Vagina (tissue), 2 donors: Measurements from ENCODE around the gene SH3RF2.

Experiments
- POLR2A ChIP-seq, 2 donors: fragments of 450-650 bp; IDR thresholded peaks; one replicate each; pipeline ENCODE4 v1.6.1; 2017; ENCODE audit warnings: antibody characterized with exemption in 2 of 2, mild to moderate bottlenecking in 2 of 2, moderate library complexity in 2 of 2
- POLR2AphosphoS5 ChIP-seq, 2 donors: sonication (generic); formaldehyde crosslinking; IDR thresholded peaks; one replicate each; pipeline ENCODE4 v1.9.0; 2017; ENCODE audit warnings: antibody characterized with exemption in 2 of 2, mild to moderate bottlenecking in 2 of 2, low read depth in 1 of 2; ENCODE audit not compliant: insufficient read depth in 1 of 2
- TF ChIP-seq, protein P1 (sequence below), 3 experiments: fragments of 450-650 bp in 2 of 3; fragments of 200-600 bp in 1 of 3; sonication (generic) in 1 of 3; IDR thresholded peaks; one replicate each; pipeline ENCODE4 v1.5.1; 2017 to 2019; ENCODE audit warnings: antibody characterized with exemption in 3 of 3, mild to moderate bottlenecking in 2 of 3, moderate library complexity in 2 of 3

DNA sequence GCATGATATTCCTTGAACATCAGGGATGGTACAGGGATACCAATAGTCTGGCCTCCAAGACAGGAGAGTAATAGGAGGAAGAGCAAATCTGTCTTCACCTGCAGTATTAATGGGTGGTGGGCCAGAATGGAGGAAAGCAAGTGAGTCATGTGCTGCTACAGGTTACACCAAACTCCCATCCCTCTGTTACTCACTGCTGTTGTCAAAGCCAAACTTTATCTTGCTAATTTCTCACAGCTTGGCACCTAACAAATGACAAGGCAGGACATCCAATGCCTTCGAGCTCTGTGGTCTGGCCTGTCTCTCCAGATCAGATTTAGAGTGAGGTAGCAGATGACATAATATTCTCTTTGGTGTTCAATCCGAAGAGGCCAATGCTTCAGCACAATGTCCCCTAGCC, 142.2 kb downstream of the SH3RF2 start:
- TF ChIP-seq, protein P1, sequence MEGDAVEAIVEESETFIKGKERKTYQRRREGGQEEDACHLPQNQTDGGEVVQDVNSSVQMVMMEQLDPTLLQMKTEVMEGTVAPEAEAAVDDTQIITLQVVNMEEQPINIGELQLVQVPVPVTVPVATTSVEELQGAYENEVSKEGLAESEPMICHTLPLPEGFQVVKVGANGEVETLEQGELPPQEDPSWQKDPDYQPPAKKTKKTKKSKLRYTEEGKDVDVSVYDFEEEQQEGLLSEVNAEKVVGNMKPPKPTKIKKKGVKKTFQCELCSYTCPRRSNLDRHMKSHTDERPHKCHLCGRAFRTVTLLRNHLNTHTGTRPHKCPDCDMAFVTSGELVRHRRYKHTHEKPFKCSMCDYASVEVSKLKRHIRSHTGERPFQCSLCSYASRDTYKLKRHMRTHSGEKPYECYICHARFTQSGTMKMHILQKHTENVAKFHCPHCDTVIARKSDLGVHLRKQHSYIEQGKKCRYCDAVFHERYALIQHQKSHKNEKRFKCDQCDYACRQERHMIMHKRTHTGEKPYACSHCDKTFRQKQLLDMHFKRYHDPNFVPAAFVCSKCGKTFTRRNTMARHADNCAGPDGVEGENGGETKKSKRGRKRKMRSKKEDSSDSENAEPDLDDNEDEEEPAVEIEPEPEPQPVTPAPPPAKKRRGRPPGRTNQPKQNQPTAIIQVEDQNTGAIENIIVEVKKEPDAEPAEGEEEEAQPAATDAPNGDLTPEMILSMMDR (IDR thresholded peaks at IDR 0.05): no peak
- no peak for TF ChIP-seq POLR2A (IDR thresholded peaks at IDR 0.05)
- no peak for TF ChIP-seq POLR2AphosphoS5 (IDR thresholded peaks at IDR 0.05; ENCODE audit: insufficient read depth in 1 of 2, low read depth in 1 of 2)
